ENCODE results near the gene LPP. TPM values are rescaled to one million over a fixed set of nuclear protein-coding genes. Genes with fewer than 3 reads are reported as not detected.

LPP gene
- total RNA-seq, 4 donors from 2014 or later, result 207 to 592 (median 406) TPM

GRCh38 chr3:188807006-188807405 is 653.0 kb downstream of the LPP start:
- peaks cover 0 to 11% (median 6%) of the 10 kb centered on the region in 4 donors for H3K4me1 ChIP-seq
- TF ChIP-seq, protein P1, sequence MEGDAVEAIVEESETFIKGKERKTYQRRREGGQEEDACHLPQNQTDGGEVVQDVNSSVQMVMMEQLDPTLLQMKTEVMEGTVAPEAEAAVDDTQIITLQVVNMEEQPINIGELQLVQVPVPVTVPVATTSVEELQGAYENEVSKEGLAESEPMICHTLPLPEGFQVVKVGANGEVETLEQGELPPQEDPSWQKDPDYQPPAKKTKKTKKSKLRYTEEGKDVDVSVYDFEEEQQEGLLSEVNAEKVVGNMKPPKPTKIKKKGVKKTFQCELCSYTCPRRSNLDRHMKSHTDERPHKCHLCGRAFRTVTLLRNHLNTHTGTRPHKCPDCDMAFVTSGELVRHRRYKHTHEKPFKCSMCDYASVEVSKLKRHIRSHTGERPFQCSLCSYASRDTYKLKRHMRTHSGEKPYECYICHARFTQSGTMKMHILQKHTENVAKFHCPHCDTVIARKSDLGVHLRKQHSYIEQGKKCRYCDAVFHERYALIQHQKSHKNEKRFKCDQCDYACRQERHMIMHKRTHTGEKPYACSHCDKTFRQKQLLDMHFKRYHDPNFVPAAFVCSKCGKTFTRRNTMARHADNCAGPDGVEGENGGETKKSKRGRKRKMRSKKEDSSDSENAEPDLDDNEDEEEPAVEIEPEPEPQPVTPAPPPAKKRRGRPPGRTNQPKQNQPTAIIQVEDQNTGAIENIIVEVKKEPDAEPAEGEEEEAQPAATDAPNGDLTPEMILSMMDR (IDR thresholded peaks at IDR 0.05), result no peak
- TF ChIP-seq POLR2AphosphoS5 (IDR thresholded peaks at IDR 0.05), result no peak
- no peak for TF ChIP-seq POLR2A (IDR thresholded peaks at IDR 0.05)
- no peak for TF ChIP-seq EP300 (IDR thresholded peaks at IDR 0.05; ENCODE audit: low read depth)
- peaks cover 15 to 21% of the 10 kb centered on the region in 2 donors for H3K9me3 ChIP-seq
- DNase-seq, result no peak
- in situ Hi-C loops (cut with MboI; ENCODE audit: low pct_ligation_motif_present in 1 of 4, low pct_unique_long_range_greater_than_20kb in 1 of 4, low sequenced_read_pairs in 3 of 4) (no loop called here), intact Hi-C loops (cut with DNase I; ENCODE audit: low total_unique reads) (no loop called here)
- 83 to 98% methylated on average over 1 of the region's 1 CpG for WGBS, 2 donors (ENCODE audit: low coverage in 1 of 2)
- H3K36me3 ChIP-seq, result no peaks in the 10 kb centered on the region
- no peak overlapping the region for H3K27ac ChIP-seq
- no peak overlapping the region for H3K4me3 ChIP-seq
- no peaks in the 10 kb centered on the region for H3K27me3 ChIP-seq

- TF ChIP-seq POLR2A (IDR thresholded peaks at IDR 0.05) (no peak), EP300 (IDR thresholded peaks at IDR 0.05; ENCODE audit: low read depth) (no peak), POLR2AphosphoS5 (IDR thresholded peaks at IDR 0.05) (no peak)
- TF ChIP-seq, protein P1 (IDR thresholded peaks at IDR 0.05), result no peak
- in situ Hi-C loops (cut with MboI; ENCODE audit: low pct_ligation_motif_present in 1 of 4, low pct_unique_long_range_greater_than_20kb in 1 of 4, low sequenced_read_pairs in 3 of 4), result no loop called here
- no peak overlapping the region for H3K27ac ChIP-seq
- peaks cover 3 to 9% (median 7%) of the 10 kb centered on the region in 4 donors for H3K4me1 ChIP-seq
- DNase-seq, result no peak
- no peaks in the 10 kb centered on the region for H3K27me3 ChIP-seq
- intact Hi-C loops (cut with DNase I; ENCODE audit: low total_unique reads), result no loop called here
- H3K36me3 ChIP-seq, result no peaks in the 10 kb centered on the region
- no peak overlapping the region for H3K4me3 ChIP-seq
- peaks cover 11 to 13% of the 10 kb centered on the region in 2 donors for H3K9me3 ChIP-seq
- WGBS, 2 donors (ENCODE audit: low coverage in 1 of 2), result 74 to 75% methylated on average over 1 of the region's 1 CpG
Observed at GRCh38 chr3:188812198-188812597, 658.2 kb downstream of the LPP start.

DNA sequence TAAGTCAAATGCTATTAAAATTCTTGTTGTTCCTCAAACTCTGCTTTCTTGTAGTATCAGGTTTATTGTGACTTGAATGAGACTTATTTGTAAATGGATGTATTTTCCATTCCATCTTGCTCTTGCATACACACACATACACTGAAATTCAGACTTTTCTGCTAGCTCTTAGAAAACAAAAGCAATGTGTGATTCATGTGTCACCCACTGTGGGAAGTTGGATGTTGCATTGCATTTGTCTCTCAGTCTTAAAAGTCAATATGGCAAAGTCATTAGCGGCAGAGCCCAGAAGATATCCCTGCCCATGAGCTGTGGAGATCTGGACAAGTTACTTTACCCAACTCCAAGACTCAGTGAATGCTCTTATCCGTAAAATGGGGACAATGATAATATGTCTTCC is 660.6 kb downstream of the LPP start:
- intact Hi-C loops (cut with DNase I; ENCODE audit: low total_unique reads) (no loop called here), in situ Hi-C loops (cut with MboI; ENCODE audit: low pct_ligation_motif_present in 1 of 4, low pct_unique_long_range_greater_than_20kb in 1 of 4, low sequenced_read_pairs in 3 of 4) (no loop called here)
- Histone ChIP-seq H3K36me3 (no peaks in the 10 kb centered on the region), H3K4me3 (no peak overlapping the region), H3K9me3 (no peaks in the 10 kb centered on the region), H3K27me3 (no peaks in the 10 kb centered on the region), H3K4me1 (peaks cover 3 to 16% (median 14%) of the 10 kb centered on the region in 4 donors), H3K27ac (no peak overlapping the region)
- TF ChIP-seq POLR2A (IDR thresholded peaks at IDR 0.05) (no peak), EP300 (IDR thresholded peaks at IDR 0.05; ENCODE audit: low read depth) (no peak)
- TF ChIP-seq, protein P1 (IDR thresholded peaks at IDR 0.05), result no peak
- no peak for DNase-seq
- 93 to 100% methylated on average over 1 to 2 of the region's 2 CpGs for WGBS, 2 donors (ENCODE audit: low coverage in 1 of 2)

DNA sequence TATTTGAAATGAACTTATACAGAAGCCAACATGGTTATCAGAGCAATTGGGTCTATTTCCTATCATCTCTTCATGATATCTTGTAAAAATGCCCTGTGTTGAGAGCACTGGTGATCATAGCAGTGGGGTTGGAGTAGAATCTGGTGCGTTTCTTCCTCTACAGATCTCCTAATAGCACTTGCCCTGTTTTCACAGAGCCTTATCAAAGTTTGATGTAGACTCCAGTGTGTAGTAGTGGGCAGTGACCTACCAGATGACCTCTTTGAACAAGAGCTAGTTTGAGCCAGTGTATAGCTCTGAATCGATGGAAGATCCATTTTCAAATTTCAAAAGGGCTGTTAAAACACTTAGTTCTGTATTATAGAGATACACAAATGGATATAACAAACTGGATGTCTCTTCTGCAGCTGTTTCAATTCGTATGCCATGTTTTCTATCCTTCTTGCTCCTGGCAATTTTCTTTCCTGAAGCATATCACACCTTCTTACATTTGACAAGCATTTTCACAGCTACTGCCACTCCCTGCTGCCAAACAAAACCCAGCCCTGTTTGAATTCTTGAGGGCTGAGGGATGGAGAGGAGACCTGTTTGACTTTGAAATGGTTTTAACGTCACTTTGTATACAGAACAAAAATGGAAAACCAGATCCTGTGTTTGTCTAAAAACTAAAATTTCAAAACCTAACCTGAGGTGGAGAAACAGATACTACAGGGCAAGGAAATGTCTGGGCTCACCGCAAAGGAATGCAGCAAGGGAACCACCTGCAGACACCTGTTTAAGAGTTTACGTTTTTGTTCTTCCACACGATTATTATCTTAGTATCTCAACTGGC is 663.4 kb downstream of the LPP start:
- Histone ChIP-seq H3K27ac (peak overlapping the region in 1 of 4 donors; percentile 1), H3K4me3 (no peak overlapping the region), H3K36me3 (no peaks in the 10 kb centered on the region), H3K4me1 (peaks cover 3 to 22% (median 15%) of the 10 kb centered on the region in 4 donors), H3K9me3 (no peaks in the 10 kb centered on the region), H3K27me3 (no peaks in the 10 kb centered on the region)
- no peak for TF ChIP-seq POLR2AphosphoS5 (IDR thresholded peaks at IDR 0.05)
- no peak for TF ChIP-seq EP300 (IDR thresholded peaks at IDR 0.05; ENCODE audit: low read depth)
- no peak for TF ChIP-seq POLR2A (IDR thresholded peaks at IDR 0.05)
- TF ChIP-seq, protein P1 (IDR thresholded peaks at IDR 0.05), result no peak
- in situ Hi-C loops (cut with MboI; ENCODE audit: low pct_ligation_motif_present in 1 of 4, low pct_unique_long_range_greater_than_20kb in 1 of 4, low sequenced_read_pairs in 3 of 4) (no loop called here), intact Hi-C loops (cut with DNase I; ENCODE audit: low total_unique reads) (no loop called here)
- no peak for DNase-seq
- 51 to 62% methylated on average over 7 of the region's 7 CpGs for WGBS, 2 donors (ENCODE audit: low coverage in 1 of 2)
